Measurements from ENCODE around the gene DCDC2. TPM values are rescaled to one million over a fixed set of nuclear protein-coding genes. Genes with fewer than 3 reads are reported as not detected.
"Not testable (repeated sequence)": the region's sequence is repeated elsewhere in the genome, so short reads cannot be mapped to it uniquely, and the experiment has no call there.

Gene DCDC2
- polyA plus RNA-seq (ENCODE audit: insufficient read length in 3 of 3), result 100 to 1,000 TPM in 2 of 3 donors, 10 to 100 TPM in 1; 96.5 to 145 (median 119) TPM
- long read RNA-seq, donor 1, full-length matches to known transcripts, result 22 of 33 reads
- long read RNA-seq, donor 1, partial matches to known transcripts, result 11 of 33 reads
- long read RNA-seq, donor 1, other reads (novel, unspliced or antisense), result 0 of 33 reads
- long read RNA-seq, donor 2, full-length matches to known transcripts, result 12 of 38 reads
- long read RNA-seq, donor 2, partial matches to known transcripts, result 26 of 38 reads
- long read RNA-seq, donor 2, other reads (novel, unspliced or antisense), result 0 of 38 reads
- long read RNA-seq, donor 3, full-length matches to known transcripts, result 32 of 68 reads
- long read RNA-seq, donor 3, partial matches to known transcripts, result 36 of 68 reads
- long read RNA-seq, donor 3, other reads (novel, unspliced or antisense), result 0 of 68 reads
- long read RNA-seq, donor 4, full-length matches to known transcripts, result 12 of 12 reads
- long read RNA-seq, donor 4, partial matches to known transcripts, result 0 of 12 reads
- long read RNA-seq, donor 4, other reads (novel, unspliced or antisense), result 0 of 12 reads
- long read RNA-seq, donor 5, result 0 reads
- long read RNA-seq, donor 6, full-length matches to known transcripts, result 16 of 83 reads
- long read RNA-seq, donor 6, partial matches to known transcripts, result 67 of 83 reads
- long read RNA-seq, donor 6, other reads (novel, unspliced or antisense), result 0 of 83 reads
- long read RNA-seq, donor 7, full-length matches to known transcripts, result 16 of 55 reads
- long read RNA-seq, donor 7, partial matches to known transcripts, result 39 of 55 reads
- long read RNA-seq, donor 7, other reads (novel, unspliced or antisense), result 0 of 55 reads
- long read RNA-seq, donor 8, result 0 reads
- long read RNA-seq, donor 9, full-length matches to known transcripts, result 10 of 23 reads
- long read RNA-seq, donor 9, partial matches to known transcripts, result 13 of 23 reads
- long read RNA-seq, donor 9, other reads (novel, unspliced or antisense), result 0 of 23 reads
- long read RNA-seq, donor 10, full-length matches to known transcripts, result 26 of 58 reads
- long read RNA-seq, donor 10, partial matches to known transcripts, result 32 of 58 reads
- long read RNA-seq, donor 10, other reads (novel, unspliced or antisense), result 0 of 58 reads
- long read RNA-seq, donor 11, full-length matches to known transcripts, result 17 of 31 reads
- long read RNA-seq, donor 11, partial matches to known transcripts, result 0 of 31 reads
- long read RNA-seq, donor 11, other reads (novel, unspliced or antisense), result 14 of 31 reads
- long read RNA-seq, donor 12, full-length matches to known transcripts, result 15 of 21 reads
- long read RNA-seq, donor 12, partial matches to known transcripts, result 6 of 21 reads
- long read RNA-seq, donor 12, other reads (novel, unspliced or antisense), result 0 of 21 reads
- long read RNA-seq, donor 13, result 0 reads
- long read RNA-seq, donor 14, full-length matches to known transcripts, result 12 of 23 reads
- long read RNA-seq, donor 14, partial matches to known transcripts, result 11 of 23 reads
- long read RNA-seq, donor 14, other reads (novel, unspliced or antisense), result 0 of 23 reads
- long read RNA-seq, donor 15, full-length matches to known transcripts, result 6 of 18 reads
- long read RNA-seq, donor 15, partial matches to known transcripts, result 12 of 18 reads
- long read RNA-seq, donor 15, other reads (novel, unspliced or antisense), result 0 of 18 reads
- long read RNA-seq, donor 16, full-length matches to known transcripts, result 61 of 150 reads
- long read RNA-seq, donor 16, partial matches to known transcripts, result 89 of 150 reads
- long read RNA-seq, donor 16, other reads (novel, unspliced or antisense), result 0 of 150 reads

- DNase-seq (ENCODE audit: extremely low read depth in 1 of 11, low read depth in 9 of 11, low spot score in 4 of 11), result peak in 9 of 11 donors; percentile 55 to 81 (median 67)
Observed at GRCh38 chr6:24357336-24358218, at the start of gene DCDC2. TSS of gene DCDC2 (minus strand) at chr6:24358059. CDS start at chr6:24357750, 309 bp downstream.

GRCh38 chr6:24405262-24405661 is 47.4 kb upstream of the DCDC2 start:
- no peak for DNase-seq (ENCODE audit: extremely low read depth in 1 of 11, low read depth in 9 of 11, low spot score in 4 of 11)

- DNase-seq (ENCODE audit: extremely low read depth in 1 of 11, low read depth in 9 of 11, low spot score in 4 of 11), result peak in 1 of 11 donors; percentile 17
Observed at GRCh38 chr6:24403501-24403824, 45.6 kb upstream of the DCDC2 start.

GRCh38 chr6:24402697-24403500 is 45.0 kb upstream of the DCDC2 start, which contains the start of gene MRS2:
TSS of gene MRS2 (plus strand) at chr6:24402936. CDS start at chr6:24403047, 111 bp downstream.
- DNase-seq (ENCODE audit: extremely low read depth in 1 of 11, low read depth in 9 of 11, low spot score in 4 of 11), result peak; percentile 58 to 83 (median 76)

- no peak for DNase-seq (ENCODE audit: extremely low read depth in 1 of 11, low read depth in 9 of 11, low spot score in 4 of 11)
Observed at GRCh38 chr6:24401458-24401857, 43.6 kb upstream of the DCDC2 start.

- not testable (repeated sequence) for DNase-seq (ENCODE audit: extremely low read depth in 1 of 11, low read depth in 9 of 11, low spot score in 4 of 11)
Observed at GRCh38 chr6:24400045-24401039, 42.5 kb upstream of the DCDC2 start.

GRCh38 chr6:24397631-24398030 is 39.8 kb upstream of the DCDC2 start:
- DNase-seq (ENCODE audit: extremely low read depth in 1 of 11, low read depth in 9 of 11, low spot score in 4 of 11), result no peak

GRCh38 chr6:24396824-24397223 is 39.0 kb upstream of the DCDC2 start:
- no peak for DNase-seq (ENCODE audit: extremely low read depth in 1 of 11, low read depth in 9 of 11, low spot score in 4 of 11)

- DNase-seq (ENCODE audit: extremely low read depth in 1 of 11, low read depth in 9 of 11, low spot score in 4 of 11), result no peak
Observed at GRCh38 chr6:24394780-24395437, 37.0 kb upstream of the DCDC2 start.

- no peak for DNase-seq (ENCODE audit: extremely low read depth in 1 of 11, low read depth in 9 of 11, low spot score in 4 of 11)
Observed at GRCh38 chr6:24394061-24394779, 36.4 kb upstream of the DCDC2 start.

- DNase-seq (ENCODE audit: extremely low read depth in 1 of 11, low read depth in 9 of 11, low spot score in 4 of 11), result no peak
Observed at GRCh38 chr6:24391756-24392405, 34.0 kb upstream of the DCDC2 start.

GRCh38 chr6:24391208-24391607 is 33.3 kb upstream of the DCDC2 start:
- DNase-seq (ENCODE audit: extremely low read depth in 1 of 11, low read depth in 9 of 11, low spot score in 4 of 11), result no peak

- no peak for DNase-seq (ENCODE audit: extremely low read depth in 1 of 11, low read depth in 9 of 11, low spot score in 4 of 11)
Observed at GRCh38 chr6:24387818-24388217, 30.0 kb upstream of the DCDC2 start.
